Transverse colon (tissue), 4 donors: Measurements from ENCODE around the gene YJEFN3. TPM values are rescaled to one million over a fixed set of nuclear protein-coding genes. Genes with fewer than 3 reads are reported as not detected.

Experiments used
- DNase-seq: peaks from one replicate; pipeline ENCODE4 v3.0.0-alpha.2; 2019
- H3K27ac ChIP-seq, 4 donors: fragments of 200-600 bp; sonication (generic); 2 replicates each; pipeline ENCODE4 v1.5.1; 2016 to 2018; ENCODE audit warnings: inconsistent platforms in 4 of 4
- H3K27me3 ChIP-seq: fragments of 200-600 bp; sonication (generic); 2 replicates; pipeline ENCODE4 v1.5.1; 2017; ENCODE audit warnings: inconsistent platforms
- H3K36me3 ChIP-seq, 4 donors: fragments of 200-600 bp; sonication (generic); 2 replicates each; pipeline ENCODE4 v1.5.1; 2017 to 2019; ENCODE audit warnings: inconsistent platforms in 4 of 4
- H3K4me1 ChIP-seq, 4 donors: fragments of 200-600 bp; sonication (generic); 2 replicates each; pipeline ENCODE4 v1.5.1; 2017 to 2020; ENCODE audit warnings: inconsistent platforms in 4 of 4
- H3K4me3 ChIP-seq, 4 donors: fragments of 200-600 bp; sonication (generic); 1 replicate in 1 of 4; 2 replicates in 3 of 4; pipeline versions ENCODE4 v1.5.1 to v1.6.1; 2017 to 2019; ENCODE audit warnings: inconsistent platforms in 4 of 4
- H3K9me3 ChIP-seq, 2 donors: fragments of 200-600 bp; sonication (generic); 2 replicates each; pipeline ENCODE4 v1.5.1; 2017 to 2019; ENCODE audit warnings: inconsistent platforms in 2 of 2
- EP300 ChIP-seq: sonication (generic); formaldehyde crosslinking; IDR thresholded peaks from one replicate; pipeline ENCODE4 v1.6.1; 2017; ENCODE audit warnings: antibody characterized with exemption, low read depth
- POLR2A ChIP-seq: fragments of 450-650 bp; IDR thresholded peaks from one replicate; pipeline ENCODE4 v1.6.1; 2016; ENCODE audit warnings: antibody characterized with exemption, mild to moderate bottlenecking, moderate library complexity
- POLR2AphosphoS5 ChIP-seq, 3 donors: sonication (generic); formaldehyde crosslinking; IDR thresholded peaks; one replicate each; pipeline ENCODE4 v1.6.1; 2016; ENCODE audit warnings: antibody characterized with exemption in 3 of 3
- WGBS, 2 donors: methylation state at CpG; one replicate each; pipeline ENCODE4 v1.1.5; 2018; ENCODE audit warnings: low coverage in 1 of 2; 5-methylcytosine and 5-hydroxymethylcytosine counted together
- in situ Hi-C, 4 donors: fragments of 200-750 bp; cut with MboI; loops; one replicate each; pipeline versions ENCODE4 v1.15.0 to v1.15.1; 2017; ENCODE audit warnings: low sequenced_read_pairs in 3 of 4, low pct_ligation_motif_present in 1 of 4, low pct_unique_long_range_greater_than_20kb in 1 of 4
- intact Hi-C: fragments of 100-400 bp; cut with DNase I; formaldehyde crosslinking; loops from one replicate; pipeline ENCODE4 v1.15.1; 2023; ENCODE audit warnings: low total_unique reads
- total RNA-seq, 4 donors: library from RNA; depleted of rRNA; stranded (reverse); fragments of >200 nt; gene quantifications; one replicate each; pipeline ENCODE4 v1.1.0, GENCODE V29; 2016
- TF ChIP-seq, protein P1 (sequence below), 5 experiments: fragments of 200-600 bp in 3 of 5; fragments of 450-650 bp in 2 of 5; sonication (generic) in 3 of 5; IDR thresholded peaks; 1 replicate in 2 of 5; 2 replicates in 3 of 5; pipeline ENCODE4 v1.5.1; 2016 to 2017; ENCODE audit warnings: antibody characterized with exemption in 5 of 5, inconsistent platforms in 3 of 5, mild to moderate bottlenecking in 2 of 5, moderate library complexity in 1 of 5

YJEFN3 gene
- total RNA-seq, 4 donors from 2014 or later = 3.5 to 6.0 (median 4.0) TPM

DNA sequence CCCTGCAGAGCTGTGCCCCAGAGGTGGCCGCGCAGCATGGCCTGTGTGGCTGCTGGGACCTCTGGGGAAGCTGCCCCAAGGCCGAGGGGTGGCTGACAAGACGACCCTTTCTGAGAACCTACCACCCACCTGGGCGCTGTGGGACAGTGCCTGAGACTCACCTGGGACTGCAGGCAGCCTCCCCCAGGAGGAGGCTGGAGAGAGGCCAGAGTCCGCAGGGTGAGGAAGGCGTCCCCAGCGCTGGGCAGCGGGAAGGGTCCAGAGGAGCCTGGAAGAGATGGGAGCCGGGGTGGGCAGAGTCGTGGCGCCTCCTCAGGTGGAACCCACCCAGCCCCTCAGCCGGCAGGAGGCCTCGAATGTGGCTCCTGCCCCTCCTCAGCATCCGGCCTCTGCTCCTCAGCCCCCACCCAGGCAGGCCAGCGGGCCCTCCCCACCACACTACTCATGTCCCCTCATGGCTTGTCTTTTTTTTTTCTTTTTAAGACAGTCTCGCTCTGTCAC lies 34.7 kb downstream of the YJEFN3 start:
- 89 to 97% methylated on average over 1 to 17 of the region's 17 CpGs for WGBS, 2 donors
- TF ChIP-seq EP300 = no peak
- Histone ChIP-seq H3K36me3 (no peaks in the 10 kb centered on the region), H3K4me1 (no peaks in the 10 kb centered on the region), H3K27ac (no peak overlapping the region), H3K27me3 (no peaks in the 10 kb centered on the region), H3K9me3 (no peaks in the 10 kb centered on the region), H3K4me3 (no peak overlapping the region)
- in situ Hi-C loops = no loop called here
- no peak for DNase-seq
- intact Hi-C loops = no loop called here

DNA sequence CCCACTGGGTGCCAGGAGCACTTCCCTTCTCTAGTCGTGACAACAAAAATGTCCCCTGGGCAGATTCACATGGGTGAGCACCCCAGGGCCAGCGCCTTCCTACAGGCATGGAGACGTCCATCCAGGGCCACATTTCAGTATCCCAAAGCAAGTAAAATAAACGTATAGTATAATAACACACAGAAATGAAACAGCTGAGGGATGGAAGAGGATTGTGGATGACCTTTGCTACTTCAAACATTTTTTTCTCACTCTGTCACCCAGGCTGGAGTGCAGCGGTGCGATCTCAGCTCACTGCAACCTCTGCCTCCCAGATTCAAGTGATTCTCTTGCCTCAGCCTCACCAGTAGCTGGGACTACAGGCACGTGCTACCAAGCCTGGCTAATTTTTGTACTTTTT lies 37.6 kb downstream of the YJEFN3 start:
- in situ Hi-C loops (no loop called here), intact Hi-C loops (no loop called here)
- no peak for DNase-seq
- H3K36me3 ChIP-seq = no peaks in the 10 kb centered on the region
- H3K4me1 ChIP-seq = no peaks in the 10 kb centered on the region
- WGBS, 2 donors = 71% methylated on average over 4 to 7 of the region's 7 CpGs
- no peaks in the 10 kb centered on the region for H3K9me3 ChIP-seq
- H3K4me3 ChIP-seq = no peak overlapping the region
- no peak overlapping the region for H3K27ac ChIP-seq
- TF ChIP-seq EP300 (no peak), POLR2AphosphoS5 (IDR thresholded peaks at IDR 0.05) (no peak), POLR2A (no peak)
- TF ChIP-seq, protein P1, sequence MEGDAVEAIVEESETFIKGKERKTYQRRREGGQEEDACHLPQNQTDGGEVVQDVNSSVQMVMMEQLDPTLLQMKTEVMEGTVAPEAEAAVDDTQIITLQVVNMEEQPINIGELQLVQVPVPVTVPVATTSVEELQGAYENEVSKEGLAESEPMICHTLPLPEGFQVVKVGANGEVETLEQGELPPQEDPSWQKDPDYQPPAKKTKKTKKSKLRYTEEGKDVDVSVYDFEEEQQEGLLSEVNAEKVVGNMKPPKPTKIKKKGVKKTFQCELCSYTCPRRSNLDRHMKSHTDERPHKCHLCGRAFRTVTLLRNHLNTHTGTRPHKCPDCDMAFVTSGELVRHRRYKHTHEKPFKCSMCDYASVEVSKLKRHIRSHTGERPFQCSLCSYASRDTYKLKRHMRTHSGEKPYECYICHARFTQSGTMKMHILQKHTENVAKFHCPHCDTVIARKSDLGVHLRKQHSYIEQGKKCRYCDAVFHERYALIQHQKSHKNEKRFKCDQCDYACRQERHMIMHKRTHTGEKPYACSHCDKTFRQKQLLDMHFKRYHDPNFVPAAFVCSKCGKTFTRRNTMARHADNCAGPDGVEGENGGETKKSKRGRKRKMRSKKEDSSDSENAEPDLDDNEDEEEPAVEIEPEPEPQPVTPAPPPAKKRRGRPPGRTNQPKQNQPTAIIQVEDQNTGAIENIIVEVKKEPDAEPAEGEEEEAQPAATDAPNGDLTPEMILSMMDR (IDR thresholded peaks at IDR 0.05) = no peak
- H3K27me3 ChIP-seq = no peaks in the 10 kb centered on the region

DNA sequence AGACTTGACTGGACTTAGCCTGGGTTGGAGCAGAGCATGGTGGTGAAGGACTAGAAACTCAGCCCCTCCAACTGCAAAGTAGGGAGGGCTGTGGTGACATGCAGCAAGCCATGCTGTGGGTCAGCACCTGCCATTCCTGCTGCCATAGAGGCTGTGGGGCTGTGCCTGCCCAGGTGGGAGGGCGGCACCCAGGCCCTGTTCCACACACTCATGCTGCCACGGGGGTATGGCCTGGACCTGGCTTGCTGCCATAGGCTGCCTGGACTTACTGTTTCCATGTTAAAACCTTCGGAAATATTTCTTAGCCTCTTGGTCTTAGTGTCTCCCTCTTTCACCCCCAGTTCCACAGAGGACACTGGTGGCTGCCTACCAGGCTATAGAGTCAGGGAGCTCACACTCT lies 38.7 kb downstream of the YJEFN3 start:
- WGBS, 2 donors = 88% methylated on average over 3 of the region's 3 CpGs; no CpG with 5 or more reads in 1 of the 2 donors
- no peaks in the 10 kb centered on the region for H3K9me3 ChIP-seq
- intact Hi-C loops (no loop called here), in situ Hi-C loops (no loop called here)
- H3K4me1 ChIP-seq = no peaks in the 10 kb centered on the region
- H3K27ac ChIP-seq = no peak overlapping the region
- TF ChIP-seq POLR2AphosphoS5 (IDR thresholded peaks at IDR 0.05) = no peak
- no peak for TF ChIP-seq POLR2A
- TF ChIP-seq, protein P1 (IDR thresholded peaks at IDR 0.05) = no peak
- TF ChIP-seq EP300 = no peak
- no peak overlapping the region for H3K4me3 ChIP-seq
- no peaks in the 10 kb centered on the region for H3K36me3 ChIP-seq
- DNase-seq = no peak
- H3K27me3 ChIP-seq = no peaks in the 10 kb centered on the region

DNA sequence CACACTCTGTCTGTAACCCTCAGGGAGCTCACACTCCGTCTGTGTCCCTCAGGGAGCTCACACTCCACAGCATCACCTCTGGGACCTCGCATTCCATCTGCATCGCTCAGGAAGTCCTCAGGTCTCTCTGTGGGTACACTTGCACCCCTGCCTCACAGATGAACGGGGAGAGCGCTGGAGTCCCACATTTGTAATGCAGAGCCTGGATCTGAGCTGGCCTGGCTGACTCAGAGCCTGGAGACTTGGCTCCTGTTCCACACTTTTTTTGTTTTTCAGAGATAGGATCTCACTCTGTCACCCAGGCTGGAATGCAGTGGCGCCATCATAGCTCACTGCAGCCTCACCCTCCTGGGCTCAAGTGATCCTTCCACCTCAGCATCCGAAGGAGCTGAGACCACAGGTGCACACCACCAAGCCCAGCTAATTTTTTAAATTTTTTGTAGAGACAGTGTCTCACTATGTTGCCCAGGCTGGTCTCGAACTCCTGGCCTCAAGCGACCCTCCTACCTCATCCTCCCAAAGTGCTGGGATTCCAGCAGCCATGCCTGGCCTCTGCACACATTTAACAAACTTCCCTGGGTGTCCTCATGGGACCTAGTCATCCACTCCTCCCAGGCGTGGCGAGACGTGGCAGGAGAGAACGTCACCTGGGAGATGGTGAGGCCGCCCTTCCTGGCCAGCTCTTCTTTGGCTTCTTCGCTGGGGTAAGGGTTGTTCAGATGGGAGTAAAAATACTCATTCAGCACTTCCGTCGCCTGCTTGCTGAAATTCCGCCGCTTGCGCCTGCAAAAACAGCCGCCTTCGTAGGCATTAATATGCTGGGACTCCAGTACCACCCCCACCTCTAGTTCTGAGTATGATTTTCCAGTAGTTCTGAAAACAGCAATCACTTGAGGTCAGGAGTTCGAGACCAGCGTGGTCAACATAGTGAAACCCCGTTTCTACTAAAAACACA lies 40.4 kb downstream of the YJEFN3 start:
- H3K9me3 ChIP-seq = no peaks in the 10 kb centered on the region
- in situ Hi-C loops = no loop called here
- no peak overlapping the region for H3K27ac ChIP-seq
- no peaks in the 10 kb centered on the region for H3K4me1 ChIP-seq
- intact Hi-C loops = no loop called here
- no peaks in the 10 kb centered on the region for H3K27me3 ChIP-seq
- no peak overlapping the region for H3K4me3 ChIP-seq
- TF ChIP-seq, protein P1 (IDR thresholded peaks at IDR 0.05) = no peak
- TF ChIP-seq POLR2A (no peak), POLR2AphosphoS5 (IDR thresholded peaks at IDR 0.05) (no peak), EP300 (no peak)
- H3K36me3 ChIP-seq = no peaks in the 10 kb centered on the region
- DNase-seq = no peak
- WGBS, 2 donors = 94% methylated on average over 12 to 25 of the region's 25 CpGs
